Muscle of back (tissue), 11 donors: ENCODE measurements around the gene SLIT3. TPM values are rescaled to one million over a fixed set of nuclear protein-coding genes. Genes with fewer than 3 reads are reported as not detected.

Experiments used
- DNase-seq, 3 donors: peaks; one replicate each; pipeline versions ENCODE4 v3.0.0 to v3.0.0-alpha.2; 2013
- polyA plus RNA-seq, 10 donors: library from polyadenylated mRNA; unstranded; fragments of 120-200 nt; gene quantifications; one replicate each; pipeline ENCODE4 v1.2.1, GENCODE V29; 2013; ENCODE audit not compliant: insufficient read length in 10 of 10

The SLIT3 gene
- polyA plus RNA-seq, 10 donors: 6.6 to 47.9 (median 10.4) TPM

DNA sequence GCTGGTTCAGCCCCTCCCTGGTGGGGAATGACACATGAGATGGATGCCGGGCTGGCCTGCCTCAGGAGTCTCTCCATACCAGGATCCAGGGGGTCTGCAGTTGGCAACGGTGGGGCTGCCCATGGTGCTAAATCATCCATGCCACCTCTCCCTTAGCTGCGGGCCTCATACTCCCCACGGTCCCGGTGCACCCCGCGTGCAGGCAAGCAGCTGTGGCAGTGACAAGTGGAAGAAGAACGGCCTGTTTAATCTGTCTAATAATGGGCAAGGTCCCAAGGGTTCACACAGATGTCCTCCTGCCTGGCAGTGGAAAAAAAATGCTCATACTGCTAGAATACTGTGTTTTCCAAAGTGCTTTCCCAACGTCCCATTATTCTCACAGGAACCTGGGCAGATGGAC is 524.9 kb downstream of the SLIT3 start:
- no peak for DNase-seq

DNA sequence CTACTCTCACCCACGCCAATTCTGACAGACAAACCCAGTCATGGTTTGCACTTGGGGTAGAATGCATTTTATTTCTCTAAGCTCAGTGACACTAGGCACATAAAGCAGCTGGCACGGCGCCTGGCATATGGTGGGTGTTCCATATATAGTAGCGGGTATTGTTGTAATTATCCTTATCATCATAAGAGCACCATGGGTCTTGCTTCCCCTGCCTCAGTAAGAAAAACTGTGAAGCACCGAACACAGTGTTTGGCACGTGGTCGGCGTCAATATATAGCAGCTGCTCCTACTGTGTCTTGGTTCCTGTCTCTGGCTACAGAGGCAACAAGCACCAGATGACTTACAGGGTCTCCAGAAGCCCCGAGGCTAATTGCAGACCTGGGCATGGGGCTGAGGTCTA is 527.7 kb downstream of the SLIT3 start:
- no peak for DNase-seq

DNA sequence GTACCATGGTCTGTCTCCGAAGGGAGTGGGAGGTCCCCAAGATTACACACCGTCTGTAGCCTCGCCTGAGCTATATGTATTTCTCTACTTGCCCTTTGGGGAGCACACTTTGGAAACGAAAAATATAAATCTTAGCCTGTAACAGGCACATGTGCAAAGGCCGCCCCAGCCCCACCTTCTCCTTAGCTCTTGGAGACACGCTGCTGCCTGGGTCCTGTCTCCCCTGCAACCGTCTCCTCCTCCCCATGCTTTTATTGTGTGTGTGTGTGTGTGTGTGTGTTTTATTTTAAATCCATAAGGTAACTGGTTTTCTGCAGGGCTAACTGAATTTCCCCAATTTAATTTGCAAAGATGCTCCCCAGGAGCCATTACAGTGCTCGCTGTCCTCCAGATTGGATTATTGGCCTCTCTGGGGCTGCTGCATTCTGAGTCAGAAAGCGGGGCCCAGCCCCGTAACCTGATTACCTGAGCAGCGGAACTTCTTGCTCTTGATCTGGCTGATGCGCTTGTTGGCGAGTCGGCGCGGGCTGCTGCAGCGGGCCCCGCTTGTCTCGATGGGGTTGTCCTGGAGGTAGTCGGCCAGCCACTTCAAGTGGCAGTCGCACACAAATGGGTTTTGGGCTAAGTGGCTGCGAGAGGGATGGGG is 528.5 kb downstream of the SLIT3 start:
- no peak for DNase-seq

DNA sequence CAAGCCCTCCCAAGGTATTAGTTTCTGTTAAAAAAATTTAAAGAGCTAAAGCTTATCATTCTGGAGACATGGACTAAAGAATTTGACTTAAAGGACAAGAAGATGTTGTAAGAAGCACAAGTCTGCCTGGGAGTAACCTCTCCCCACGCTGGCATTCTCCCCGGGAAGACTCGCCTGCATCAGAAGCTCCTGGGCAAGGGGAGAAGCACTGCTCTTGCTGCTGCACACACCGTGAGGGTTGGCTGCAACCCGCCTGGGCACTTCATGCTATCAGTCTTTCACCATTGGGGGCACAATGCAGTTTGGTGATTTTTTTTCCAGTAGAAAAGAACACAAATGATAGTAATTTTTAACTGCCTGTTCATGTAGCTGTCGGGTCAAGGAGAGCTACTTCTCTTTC is 529.3 kb downstream of the SLIT3 start:
- no peak for DNase-seq

DNA sequence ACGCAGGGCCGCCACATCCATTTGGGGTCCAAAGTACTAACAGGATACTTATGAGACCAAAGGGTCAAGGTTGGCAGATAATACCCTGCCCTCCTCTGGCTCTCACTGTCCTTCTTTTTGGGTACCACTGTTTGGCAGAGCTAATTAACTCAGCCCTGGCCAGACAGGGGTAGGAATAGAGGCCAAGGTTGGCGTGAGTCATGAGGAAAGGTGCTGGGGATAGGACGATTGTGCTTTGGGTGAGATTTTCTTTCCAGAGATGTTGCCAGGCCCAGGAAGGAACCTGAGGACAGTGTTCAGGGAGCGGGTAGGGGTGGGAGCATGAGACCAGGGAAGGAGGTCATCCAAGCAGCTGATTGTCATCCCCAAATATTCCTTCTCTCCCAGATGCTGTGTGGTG is 529.9 kb downstream of the SLIT3 start:
- no peak for DNase-seq

DNA sequence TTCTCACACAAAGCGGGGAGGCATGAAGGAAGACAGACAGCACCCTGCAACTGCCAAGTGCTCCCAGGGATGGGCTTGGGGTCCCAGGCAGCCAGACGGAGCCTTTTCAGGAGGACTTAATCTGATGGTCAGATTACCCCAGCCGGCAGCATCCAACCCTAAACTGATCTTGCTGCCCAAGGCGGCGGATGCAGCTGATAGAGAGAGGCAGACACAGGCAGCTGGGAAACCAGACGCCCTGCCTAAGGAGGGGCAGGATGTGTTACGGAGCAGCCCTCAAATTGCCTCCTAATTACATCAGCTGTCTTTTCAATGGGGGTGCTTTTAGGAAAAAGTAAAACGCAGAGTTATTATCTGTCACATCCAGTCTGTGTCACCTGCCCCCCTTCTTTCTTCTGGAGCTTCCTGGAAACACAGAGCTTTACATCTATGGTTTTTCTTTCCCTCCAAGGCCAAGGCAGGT is 530.9 kb downstream of the SLIT3 start:
- no peak for DNase-seq

DNA sequence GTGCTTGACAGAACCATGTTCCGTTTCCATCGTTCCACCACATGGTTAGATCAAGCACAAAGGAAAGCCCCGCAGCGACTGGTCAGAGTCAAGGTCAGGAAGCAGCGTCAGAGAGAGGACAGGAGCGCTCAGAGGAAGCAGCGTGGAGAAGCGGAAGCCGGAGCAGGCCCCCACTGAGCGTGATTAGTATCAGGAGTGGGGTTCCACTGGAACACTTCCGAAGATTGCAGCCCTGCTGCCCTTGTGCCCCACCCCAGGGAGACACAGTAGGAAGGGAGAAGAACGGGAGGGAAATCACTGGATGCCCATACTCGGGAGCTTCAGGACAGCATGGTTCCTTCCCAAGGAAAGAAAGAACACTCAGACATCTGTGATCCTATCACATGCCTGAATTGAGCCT is 532.8 kb downstream of the SLIT3 start:
- DNase-seq: no peak

DNA sequence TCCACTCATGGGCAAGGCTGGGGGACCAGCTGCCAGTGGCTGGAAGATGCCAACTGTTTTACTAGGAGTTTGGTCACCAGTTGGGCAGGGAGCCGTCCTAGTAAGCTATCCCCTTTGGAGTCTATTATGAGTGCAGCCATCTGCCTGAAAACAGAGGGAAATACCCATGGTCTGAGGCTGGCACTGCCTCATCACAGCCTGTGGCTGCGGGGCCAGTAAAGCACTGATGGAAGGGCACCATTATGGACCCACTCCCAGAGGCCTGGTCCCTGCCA is 534.6 kb downstream of the SLIT3 start:
- no peak for DNase-seq

DNA sequence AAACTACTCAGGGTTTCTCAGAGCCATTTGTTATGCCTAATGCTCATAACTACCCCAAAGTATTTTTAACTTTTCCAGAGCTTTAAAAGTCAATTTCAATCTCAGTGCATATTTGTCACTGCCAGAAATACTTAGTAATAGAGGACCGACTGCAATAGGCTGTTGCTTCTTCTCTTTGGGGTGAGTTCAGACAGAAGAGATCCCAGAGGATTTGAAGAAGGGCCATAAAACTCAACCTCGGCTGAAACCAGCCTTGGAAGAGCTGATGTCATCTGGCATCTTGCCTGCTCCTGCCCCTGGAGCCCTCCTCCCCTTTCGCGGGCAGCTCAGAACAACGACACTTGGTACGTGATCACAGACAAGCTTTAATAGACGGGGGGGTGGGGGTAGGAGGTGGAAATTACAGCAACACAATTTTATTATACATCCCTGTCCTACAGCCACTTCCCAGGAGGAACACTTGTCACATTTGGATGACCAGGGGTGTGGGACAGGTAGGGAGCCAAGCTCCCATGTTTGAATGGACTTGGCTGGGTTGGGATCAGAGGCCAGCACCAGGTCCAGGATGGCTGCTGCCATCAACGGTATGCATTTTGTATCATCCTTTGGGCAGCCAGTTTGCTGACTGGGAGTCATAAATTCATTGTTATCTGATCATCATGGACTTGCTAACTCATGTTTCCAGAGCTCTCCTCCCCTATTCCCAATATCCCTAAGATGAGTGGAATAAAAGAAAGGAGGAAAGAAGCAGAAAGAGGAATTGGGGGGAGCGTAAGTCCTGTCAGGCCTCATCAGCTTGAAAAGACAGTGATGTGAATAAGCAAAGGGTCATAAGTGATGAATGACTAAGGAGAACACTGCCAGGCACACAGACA is 535.2 kb downstream of the SLIT3 start:
- DNase-seq: peak in 2 of 3 donors; percentile 56 to 70

DNA sequence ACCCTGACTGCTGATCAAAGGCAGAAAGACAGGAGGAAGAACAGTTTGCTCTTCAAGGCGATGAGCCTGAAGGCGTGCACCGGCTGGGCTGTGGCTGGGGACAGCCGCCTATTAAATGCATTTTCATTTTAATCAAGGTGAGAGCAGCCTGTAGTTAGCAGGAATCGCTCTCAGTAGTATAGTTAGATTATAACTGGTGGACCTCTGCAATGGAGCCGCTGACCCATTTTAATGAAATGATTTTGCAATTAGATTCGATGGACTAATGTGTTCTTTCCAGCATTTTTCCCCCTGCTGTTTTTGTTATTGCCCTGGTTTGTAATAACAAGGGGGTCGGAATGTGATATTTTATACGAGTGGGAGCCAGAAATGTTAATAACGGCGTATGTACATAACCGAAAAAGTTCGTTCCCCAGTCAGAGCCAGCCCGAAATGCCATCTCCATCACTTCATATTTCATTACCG is 535.8 kb downstream of the SLIT3 start:
- DNase-seq: no peak

DNA sequence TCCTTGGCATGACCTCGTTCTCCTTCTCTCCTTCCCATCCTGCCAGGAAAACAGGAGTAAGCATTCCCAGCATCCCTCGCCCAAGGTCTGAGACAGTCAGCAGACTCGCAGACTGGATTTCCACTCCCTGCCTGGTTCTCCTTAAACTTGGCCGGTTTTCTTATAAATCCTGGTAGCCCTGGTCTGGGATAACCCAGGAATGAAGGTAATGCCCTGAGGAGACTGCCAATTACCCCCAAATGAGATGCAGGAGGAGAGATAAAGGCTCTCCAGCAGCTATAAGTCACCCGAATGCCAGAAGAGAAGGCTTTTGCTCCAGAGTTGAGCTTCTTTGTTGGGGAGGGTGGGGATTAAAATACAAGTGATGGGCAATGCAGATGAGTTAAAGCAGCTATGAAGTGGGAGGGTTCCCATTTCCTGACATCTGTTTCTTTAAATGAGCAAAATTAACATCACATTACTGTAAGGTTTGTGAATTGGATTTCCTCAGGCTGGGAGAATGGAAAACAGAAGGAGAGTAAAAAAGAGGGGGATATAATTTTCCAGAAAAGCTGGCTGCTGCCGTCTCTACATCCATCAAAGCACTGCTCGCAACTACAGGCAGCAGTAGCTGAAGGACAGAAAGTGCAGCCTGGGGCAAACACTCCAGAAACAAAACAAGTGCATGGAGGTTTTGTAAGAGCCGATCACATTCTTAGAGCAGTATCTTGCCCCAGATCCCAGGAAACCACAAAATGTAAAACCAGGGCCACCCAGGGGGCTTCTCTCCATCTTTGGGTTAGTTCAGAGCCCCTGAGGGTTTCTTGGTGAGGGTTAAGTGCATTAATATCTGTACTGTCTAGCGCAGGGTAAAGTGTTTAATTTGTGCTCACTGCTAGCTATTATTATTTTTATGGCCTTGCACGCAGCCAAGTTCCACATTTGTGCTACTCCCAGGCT is 544.2 kb downstream of the SLIT3 start:
- peak in 2 of 3 donors; percentile 35 to 57 for DNase-seq

DNA sequence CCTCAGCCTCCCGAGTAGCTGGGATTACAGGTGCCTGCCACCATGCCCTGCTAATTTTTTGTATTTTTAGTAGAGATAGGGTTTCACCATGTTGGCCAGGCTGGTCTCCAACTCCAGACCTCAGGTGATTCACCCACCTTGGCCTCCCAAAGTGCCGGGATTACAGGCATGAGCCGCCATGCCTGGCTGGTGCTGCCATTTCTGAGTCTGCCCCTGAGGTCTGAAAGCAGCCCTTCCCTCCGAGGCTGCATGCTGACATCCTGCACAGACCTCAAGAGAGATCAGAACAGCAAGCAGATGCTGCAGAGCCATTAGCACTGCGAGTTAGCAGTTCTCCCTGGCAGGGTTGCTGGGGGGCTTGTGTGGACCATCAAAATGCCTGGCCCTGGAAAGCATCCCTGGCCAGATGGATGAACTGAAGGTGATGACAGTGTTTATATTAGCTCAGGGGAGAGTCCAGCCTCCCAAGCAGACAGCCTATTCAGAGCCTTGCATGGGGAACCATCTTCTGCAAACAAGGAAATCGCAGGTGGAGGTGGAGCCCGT is 545.3 kb downstream of the SLIT3 start:
- DNase-seq: no peak

DNA sequence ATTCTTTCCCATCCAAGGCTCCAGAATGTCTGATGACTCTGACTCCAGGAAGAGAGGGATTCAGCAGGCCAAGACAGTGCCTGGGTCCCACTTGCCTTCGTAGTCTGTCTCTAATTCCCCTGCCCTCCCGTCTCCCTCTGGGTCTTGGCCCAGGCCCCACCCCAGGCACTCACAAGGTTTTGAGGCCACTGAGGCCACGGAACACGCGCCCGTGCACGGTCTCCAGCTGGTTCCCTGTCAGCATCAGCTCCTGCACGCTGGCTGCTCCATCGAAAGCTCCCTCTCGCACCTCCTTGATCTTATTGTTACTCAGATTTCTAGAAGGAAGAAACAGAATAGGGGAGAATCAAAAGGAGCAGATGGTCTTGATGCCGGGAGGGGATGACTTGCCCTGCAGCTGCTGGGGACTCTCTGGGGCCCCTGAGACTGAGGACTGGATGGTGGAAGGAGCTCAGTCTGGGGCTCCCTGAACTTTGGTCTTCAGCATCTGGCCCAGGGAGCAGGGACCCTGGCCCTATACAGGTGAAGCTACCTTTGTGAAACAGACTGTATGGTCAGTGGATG is 547.2 kb downstream of the SLIT3 start:
- DNase-seq: no peak

DNA sequence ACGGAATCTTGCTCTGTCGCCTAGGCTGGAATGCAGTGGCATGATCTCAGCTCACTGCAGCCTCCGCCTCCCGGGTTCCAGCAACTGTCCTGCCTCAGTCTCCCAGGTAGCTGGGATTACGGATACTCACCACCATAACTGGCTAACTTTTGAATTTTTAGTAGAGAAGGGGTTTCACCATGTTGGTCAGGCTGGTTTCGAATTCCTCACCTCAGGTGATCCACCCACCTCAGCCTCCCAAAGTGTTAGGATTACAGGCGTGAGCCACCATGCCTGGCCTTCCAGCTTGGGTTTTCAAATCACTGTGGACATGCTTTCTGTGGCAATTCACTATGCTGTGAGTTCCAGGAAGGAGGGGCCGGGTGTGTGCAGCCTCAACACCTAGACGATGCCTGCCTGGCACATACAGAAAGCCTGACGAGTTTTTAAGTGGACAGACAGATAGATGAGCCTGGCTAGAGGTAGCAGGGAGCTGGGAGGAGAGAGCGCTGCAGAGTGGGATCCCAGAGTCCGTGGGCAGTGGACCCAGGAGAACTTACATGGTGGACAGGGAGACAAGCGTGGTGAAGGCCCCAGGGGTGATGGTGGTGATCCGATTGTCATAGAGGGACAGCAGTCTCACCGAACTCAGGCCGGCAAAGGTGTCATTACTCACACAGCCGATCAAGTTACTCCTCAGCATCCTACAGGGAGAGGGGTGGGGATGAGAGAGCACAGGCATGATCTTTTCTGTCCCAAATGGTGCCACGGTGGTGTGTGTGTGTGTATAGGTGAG is 548.3 kb downstream of the SLIT3 start:
- no peak for DNase-seq

DNA sequence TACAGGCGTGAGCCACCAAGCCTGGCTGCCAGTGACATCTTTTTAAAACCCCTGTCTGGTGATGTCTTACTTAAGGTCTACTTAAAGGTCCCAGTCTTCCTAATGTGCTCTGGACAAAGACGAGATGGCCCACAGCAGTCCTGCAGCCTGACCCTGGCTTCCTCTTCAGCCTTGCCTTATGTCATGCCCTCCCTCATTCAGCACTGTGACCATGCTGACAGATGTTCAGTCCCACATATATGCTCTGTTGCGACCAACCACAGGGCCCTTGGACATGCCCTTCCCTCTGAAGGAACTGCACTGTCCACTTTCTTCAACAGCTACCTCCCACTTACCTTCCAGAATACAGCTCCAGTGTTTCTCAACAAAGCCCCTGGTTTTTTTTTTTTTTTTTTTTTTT is 548.9 kb downstream of the SLIT3 start:
- DNase-seq: no peak

DNA sequence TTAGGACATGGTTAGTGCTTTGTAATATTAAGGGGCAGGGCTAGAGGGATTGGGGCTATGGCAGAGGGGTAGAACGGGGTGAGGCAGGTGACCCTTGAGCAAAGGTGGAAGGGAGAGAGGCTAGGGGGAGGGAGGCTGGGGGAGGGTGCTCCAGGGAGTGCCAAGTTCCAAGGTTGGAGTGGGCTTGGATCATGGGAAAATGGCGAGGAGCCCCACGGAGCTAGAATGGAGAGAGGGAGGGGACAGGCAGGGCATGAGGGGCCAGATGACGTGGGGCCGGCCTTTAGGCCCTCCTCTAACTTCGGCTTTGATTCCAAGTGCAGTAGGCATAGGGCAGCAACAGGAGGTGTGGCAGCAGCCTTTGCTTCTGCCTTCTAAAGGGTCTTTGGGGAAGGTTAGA is 550.0 kb downstream of the SLIT3 start:
- no peak for DNase-seq

DNA sequence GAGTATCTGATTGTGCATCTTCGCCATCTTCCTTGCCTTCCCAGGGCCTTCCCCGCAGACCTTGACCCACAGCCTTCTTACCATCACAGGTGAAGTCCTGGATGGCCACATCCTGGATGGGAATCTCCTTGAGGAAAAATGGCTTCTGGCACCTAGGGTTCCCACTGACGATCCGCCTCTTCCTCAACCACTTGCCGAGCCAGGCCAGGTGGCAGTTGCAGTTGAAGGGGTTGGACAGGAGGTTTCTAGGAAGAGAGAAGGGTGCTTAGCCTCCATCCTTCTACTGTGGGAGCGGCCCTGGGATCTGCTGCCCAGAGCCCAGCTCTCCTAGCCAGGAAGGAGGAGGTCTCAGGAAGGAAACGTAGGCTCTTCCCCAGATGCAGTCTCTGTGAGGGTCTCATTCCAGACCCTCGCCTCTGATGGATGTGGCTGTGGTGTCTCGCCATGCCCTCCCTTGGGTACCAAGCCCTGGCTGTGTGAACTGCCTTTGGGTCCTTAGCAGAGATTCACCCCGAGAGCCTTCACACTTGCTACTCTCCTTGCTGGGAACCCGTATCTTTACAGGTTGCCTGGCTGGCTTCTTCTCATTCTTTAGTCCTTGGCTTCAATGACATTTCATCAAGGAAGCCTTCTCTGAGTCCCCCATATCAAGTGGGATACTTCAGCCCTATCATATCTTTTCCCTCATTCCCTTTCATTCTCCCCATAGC is 551.4 kb downstream of the SLIT3 start:
- no peak for DNase-seq

DNA sequence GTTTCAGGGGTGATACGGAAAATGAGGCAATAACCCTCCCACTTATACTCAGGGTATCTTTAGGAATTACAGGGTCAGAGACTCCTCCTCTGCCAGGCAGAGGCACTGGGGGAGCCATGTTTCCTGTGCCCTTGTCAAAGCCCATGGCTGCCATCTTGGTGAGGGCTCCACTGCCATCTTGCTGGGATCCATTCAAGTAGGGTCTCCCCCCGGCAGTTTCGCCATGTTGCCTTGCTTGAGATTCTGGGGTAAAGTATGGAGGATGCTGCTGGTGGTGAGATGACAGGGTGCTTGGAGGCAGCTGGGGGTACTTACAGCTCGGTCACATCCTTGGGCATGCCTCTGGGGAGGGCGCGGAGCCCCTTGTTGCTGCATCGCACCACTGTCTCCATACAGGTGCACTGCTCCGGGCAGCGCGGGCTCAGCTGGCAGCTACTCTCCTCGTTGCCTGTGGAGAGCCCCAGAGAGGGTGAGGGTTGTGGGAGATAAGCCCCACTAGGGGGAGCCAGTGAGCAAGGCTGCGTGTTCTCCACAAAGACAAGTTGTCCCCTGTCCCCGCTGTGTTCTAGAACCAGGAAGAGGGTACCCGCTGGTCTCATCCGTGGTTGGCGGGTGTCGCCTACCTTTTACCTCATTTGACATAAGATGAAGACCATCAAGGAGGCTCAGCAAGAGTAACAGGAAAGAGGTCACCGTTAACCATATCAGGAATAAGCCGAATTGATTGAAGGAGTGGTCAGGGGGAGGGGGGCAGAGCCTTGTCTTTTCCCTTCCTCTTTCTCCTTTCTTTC is 552.8 kb downstream of the SLIT3 start:
- DNase-seq: peak in 1 of 3 donors; percentile 24

DNA sequence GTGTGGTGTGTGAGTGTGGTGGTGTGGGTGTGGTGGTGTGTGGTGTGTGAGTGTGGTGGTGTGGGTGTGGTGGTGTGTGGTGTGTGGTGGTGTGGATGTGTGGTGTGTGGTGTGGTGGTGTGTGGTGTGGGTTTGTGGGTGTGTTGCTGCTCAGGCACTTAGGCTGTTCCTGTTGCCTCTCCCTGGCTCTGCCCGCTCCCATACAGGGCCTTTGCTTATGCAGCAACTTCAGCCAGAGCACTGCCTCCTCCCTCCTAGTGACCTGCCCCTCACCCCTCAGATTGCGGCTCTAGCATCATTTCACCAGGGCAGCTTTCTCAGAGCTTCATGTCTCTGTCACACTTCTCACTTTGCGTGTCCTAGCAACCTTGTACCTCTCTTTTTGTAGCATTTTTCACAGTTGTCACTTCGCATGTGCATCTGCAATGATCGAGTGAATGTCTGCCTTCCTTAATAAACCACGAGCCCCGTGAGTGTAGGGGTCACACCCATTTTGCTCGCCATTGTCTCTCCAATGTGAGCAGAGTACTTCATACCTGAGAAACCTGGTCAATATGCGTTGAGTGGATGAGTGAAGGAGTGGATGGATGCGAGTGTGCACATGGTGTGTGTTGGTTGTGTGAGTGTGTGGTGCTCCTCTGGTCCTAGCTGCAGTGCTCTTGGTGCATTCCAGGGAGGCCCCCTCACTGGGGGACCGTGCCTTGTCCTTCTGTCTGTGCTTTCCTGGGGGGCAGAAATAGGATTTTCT is 553.9 kb downstream of the SLIT3 start:
- DNase-seq: no peak
